Activated T-helper 1 cell treated with anti-CD3 and anti-CD28 coated beads, Interleukin-12 subunit alpha, Interleukin-12 subunit beta, Interleukin-2, Interleukin-4 antibody, amounts not matched to agents 30 ng/mL and 10 ng/mL and 1 ng/mL, durations not matched to agents 14 hours and 24 hours and 36 hours (primary cell): Measurements from ENCODE around the gene BTNL9. TPM values are rescaled to one million over a fixed set of nuclear protein-coding genes. Genes with fewer than 3 reads are reported as not detected.
"Not testable (repeated sequence)": the region's sequence is repeated elsewhere in the genome, so short reads cannot be mapped to it uniquely, and the experiment has no call there.

Source experiments
- DNase-seq: peaks from one replicate; pipeline ENCODE4 v3.0.0; 2021; ENCODE audit warnings: low spot score
- H3K27ac Mint-ChIP-seq: one replicate; pipeline ENCODE4 v1.8.0; 2021; ENCODE audit warnings: mild to moderate bottlenecking, mixed read lengths
- H3K27me3 Mint-ChIP-seq: one replicate; pipeline ENCODE4 v1.8.0; 2022; ENCODE audit warnings: mild to moderate bottlenecking, moderate library complexity, mixed read lengths; ENCODE audit not compliant: insufficient read depth
- H3K36me3 Mint-ChIP-seq: one replicate; pipeline ENCODE4 v1.8.0; 2021; ENCODE audit warnings: low read depth, mixed read lengths
- H3K4me1 Mint-ChIP-seq: one replicate; pipeline ENCODE4 v1.8.0; 2021; ENCODE audit warnings: low read depth, mixed read lengths
- H3K4me3 Mint-ChIP-seq: one replicate; pipeline ENCODE4 v1.8.0; 2021; ENCODE audit warnings: mild to moderate bottlenecking, moderate library complexity, mixed read lengths
- H3K9me3 Mint-ChIP-seq: one replicate; pipeline ENCODE4 v1.8.0; 2021; ENCODE audit warnings: mixed read lengths
- intact Hi-C: fragments of 100-400 bp; cut with micrococcal nuclease; formaldehyde crosslinking; loops from one replicate; pipeline ENCODE4 v1.15.1; 2024
- total RNA-seq: library from RNA; stranded (reverse); gene quantifications from 2 replicates; pipeline ENCODE4 v1.2.3, GENCODE V29; 2022

BTNL9 gene
- total RNA-seq, 1 donor from 2014 or later = not detected

DNA sequence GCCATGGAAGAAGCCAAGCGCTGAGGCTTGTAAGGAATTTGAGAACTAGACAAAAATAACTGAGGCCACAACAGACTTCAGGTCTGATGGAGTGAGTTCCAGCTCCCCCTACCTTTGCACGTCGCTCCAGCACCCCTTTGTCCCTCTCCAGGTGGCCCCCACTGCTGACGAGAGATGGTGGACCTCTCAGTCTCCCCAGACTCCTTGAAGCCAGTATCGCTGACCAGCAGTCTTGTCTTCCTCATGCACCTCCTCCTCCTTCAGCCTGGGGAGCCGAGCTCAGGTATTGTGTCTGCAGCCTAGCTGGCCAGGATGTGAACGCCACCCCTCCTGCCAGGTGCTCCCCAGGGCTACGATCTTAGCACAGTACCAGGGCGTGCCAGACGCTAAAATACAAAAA lies 5.2 kb downstream of the BTNL9 start:
- H3K36me3 Mint-ChIP-seq = no peaks in the 10 kb centered on the region
- intact Hi-C loops = no loop called here
- no peak overlapping the region for H3K4me3 Mint-ChIP-seq
- H3K4me1 Mint-ChIP-seq = no peaks in the 10 kb centered on the region
- no peak overlapping the region for H3K27ac Mint-ChIP-seq
- H3K27me3 Mint-ChIP-seq = peaks cover 6% of the 10 kb centered on the region
- no peak for DNase-seq
- H3K9me3 Mint-ChIP-seq = no peaks in the 10 kb centered on the region

DNA sequence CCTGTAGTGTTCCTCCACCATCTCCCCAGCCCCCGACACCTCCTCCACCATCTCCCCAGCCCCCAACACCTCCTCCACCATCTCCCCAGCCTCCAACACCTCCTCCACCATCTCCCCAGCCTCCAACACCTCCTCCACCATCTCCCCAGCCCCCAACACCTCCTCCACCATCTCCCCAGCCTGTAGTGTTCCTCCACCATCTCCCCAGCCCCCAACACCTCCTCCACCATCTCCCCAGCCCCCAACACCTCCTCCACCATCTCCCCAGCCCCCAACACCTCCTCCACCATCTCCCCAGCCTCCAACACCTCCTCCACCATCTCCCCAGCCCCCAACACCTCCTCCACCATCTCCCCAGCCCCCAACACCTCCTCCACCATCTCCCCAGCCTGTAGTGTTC lies 5.8 kb downstream of the BTNL9 start:
- intact Hi-C loops, DNase-seq, H3K4me1 Mint-ChIP-seq, H3K36me3 Mint-ChIP-seq, H3K9me3 Mint-ChIP-seq, H3K27ac Mint-ChIP-seq, H3K4me3 Mint-ChIP-seq: not testable (repeated sequence)
- H3K27me3 Mint-ChIP-seq = peaks cover 10% of the 10 kb centered on the region

DNA sequence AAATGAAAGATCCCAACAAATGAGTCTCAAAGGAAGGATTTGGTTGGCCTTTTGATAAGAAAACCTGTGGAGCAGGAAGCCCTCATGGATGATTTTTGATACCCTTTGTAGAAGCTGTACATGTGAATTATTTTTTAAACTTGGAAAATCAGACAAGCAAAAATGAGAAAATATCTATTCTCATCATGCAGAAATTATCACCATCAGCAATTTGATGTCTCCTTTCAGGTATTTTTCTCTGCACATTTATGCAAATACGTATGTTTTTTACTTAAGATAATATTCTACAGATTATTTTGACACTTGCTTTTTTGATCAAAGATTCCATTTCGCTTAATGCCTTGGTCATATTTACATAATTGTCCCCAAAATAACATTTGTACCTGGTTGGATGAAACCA lies 7.2 kb downstream of the BTNL9 start:
- Mint-ChIP-seq H3K4me1 (peaks cover 5% of the 10 kb centered on the region), H3K36me3 (no peaks in the 10 kb centered on the region), H3K9me3 (no peaks in the 10 kb centered on the region), H3K27me3 (peaks cover 22% of the 10 kb centered on the region), H3K4me3 (no peak overlapping the region), H3K27ac (no peak overlapping the region)
- intact Hi-C loops = no loop called here
- no peak for DNase-seq

DNA sequence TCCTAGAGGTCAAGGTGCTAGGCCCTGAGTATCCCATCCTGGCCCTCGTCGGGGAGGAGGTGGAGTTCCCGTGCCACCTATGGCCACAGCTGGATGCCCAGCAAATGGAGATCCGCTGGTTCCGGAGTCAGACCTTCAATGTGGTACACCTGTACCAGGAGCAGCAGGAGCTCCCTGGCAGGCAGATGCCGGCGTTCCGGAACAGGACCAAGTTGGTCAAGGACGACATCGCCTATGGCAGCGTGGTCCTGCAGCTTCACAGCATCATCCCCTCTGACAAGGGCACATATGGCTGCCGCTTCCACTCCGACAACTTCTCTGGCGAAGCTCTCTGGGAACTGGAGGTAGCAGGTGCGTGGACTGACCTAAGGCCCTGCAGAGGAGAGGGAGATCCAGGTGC lies 7.9 kb downstream of the BTNL9 start:
- DNase-seq = no peak
- peaks cover 6% of the 10 kb centered on the region for H3K4me1 Mint-ChIP-seq
- no peak overlapping the region for H3K4me3 Mint-ChIP-seq
- H3K36me3 Mint-ChIP-seq = no peaks in the 10 kb centered on the region
- peaks cover 24% of the 10 kb centered on the region for H3K27me3 Mint-ChIP-seq
- H3K27ac Mint-ChIP-seq = no peak overlapping the region
- intact Hi-C loops = no loop called here
- no peaks in the 10 kb centered on the region for H3K9me3 Mint-ChIP-seq

DNA sequence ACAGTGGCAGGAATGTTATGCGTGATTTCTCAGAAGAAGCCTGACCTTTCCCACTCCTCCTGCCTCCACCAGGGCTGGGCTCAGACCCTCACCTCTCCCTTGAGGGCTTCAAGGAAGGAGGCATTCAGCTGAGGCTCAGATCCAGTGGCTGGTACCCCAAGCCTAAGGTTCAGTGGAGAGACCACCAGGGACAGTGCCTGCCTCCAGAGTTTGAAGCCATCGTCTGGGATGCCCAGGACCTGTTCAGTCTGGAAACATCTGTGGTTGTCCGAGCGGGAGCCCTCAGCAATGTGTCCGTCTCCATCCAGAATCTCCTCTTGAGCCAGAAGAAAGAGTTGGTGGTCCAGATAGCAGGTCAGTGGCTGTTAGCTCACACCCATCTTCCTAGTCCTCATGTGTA lies 9.9 kb downstream of the BTNL9 start:
- no peak overlapping the region for H3K27ac Mint-ChIP-seq
- H3K36me3 Mint-ChIP-seq = no peaks in the 10 kb centered on the region
- H3K9me3 Mint-ChIP-seq = no peaks in the 10 kb centered on the region
- peaks cover 6% of the 10 kb centered on the region for H3K4me1 Mint-ChIP-seq
- intact Hi-C loops = loop anchor here (5.0 to 10.0 kb wide), 3 partner anchors 65 to 265 kb away; no protein-coding TSS in a partner anchor
- no peak overlapping the region for H3K4me3 Mint-ChIP-seq
- H3K27me3 Mint-ChIP-seq = peaks cover 38% of the 10 kb centered on the region
- DNase-seq = no peak

DNA sequence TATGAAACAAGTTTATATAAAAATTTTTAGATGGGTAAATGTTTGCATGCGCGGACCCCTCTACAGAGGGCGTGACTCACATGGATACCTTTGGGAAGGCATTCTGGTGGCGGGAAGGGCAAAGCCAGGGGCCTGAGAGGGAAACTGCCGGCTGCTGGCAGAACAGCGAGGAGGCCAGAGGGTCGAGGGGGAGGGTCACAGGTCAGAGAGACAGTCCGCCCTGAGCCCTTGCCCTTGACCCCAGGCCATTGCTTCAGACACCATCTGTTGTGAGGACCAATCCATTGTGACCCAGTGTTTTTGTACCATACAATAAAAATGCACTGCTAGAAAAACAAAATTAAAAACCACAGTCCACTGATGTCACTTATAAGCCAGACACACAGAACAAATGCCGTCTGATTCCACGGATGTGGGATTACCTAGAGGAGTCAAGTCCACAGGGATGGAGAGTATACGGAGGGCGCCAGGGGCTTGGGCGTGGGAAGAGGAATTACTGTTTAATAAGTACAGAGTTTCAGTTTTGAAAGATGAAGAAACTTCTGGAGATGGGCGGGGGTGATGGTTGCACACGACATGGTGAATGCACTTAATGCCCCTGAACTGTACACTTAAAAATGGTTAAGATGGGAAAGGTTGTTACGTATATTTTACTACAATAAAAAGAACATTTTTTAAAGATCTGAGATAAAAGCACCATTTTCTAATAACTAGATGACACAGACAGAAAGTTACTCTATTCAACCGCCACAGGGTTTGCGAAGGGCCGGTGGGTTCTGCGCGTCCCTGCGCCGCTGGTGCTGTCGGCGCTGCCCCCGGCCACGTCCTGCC lies 12.0 kb downstream of the BTNL9 start:
- Mint-ChIP-seq H3K36me3 (no peaks in the 10 kb centered on the region), H3K9me3 (no peaks in the 10 kb centered on the region), H3K4me3 (peak overlapping the region; percentile 72), H3K27me3 (peaks cover 56% of the 10 kb centered on the region), H3K4me1 (peaks cover 6% of the 10 kb centered on the region), H3K27ac (no peak overlapping the region)
- intact Hi-C loops = loop anchor here (5.0 to 10.0 kb wide), 3 partner anchors 63 to 267 kb away; no protein-coding TSS in a partner anchor
- DNase-seq = no peak

DNA sequence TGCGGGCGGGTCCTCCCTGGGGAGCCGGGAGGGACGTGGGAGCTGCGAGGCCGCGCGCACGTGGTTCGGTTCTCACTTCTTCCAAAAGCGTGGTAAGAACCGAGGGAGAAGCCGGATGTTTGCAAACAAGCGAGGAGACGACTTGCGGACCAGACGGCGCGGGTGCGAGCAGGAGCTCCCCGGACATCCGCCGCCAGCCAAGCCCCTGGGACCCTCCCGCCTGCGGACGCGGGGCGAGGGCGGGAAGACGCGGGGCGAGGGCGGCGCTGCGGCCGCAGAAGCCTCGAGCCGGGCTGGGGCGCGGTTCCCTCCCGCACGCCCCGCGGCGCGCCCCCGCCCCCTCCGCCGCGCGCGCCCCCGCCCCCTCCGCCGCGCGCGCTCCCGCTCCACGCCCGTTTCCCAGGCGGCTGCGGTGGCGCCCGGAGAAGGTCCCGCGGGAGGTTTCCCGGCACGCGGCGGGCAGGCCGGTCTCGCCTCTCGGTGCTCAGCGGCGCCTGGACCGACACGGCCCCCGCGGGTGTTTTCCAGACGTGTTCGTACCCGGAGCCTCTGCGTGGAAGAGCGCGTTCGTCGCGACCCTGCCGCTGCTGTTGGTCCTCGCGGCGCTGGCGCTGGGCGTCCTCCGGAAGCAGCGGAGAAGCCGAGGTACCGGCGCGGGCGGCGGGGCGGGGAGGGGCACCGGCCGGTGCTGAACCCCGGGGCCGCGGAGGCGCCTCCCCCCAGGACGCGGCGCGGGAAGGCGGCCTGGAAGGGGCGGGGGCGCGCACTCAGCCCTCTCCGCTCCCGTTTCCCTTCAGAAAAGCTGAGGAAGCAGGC lies 12.8 kb downstream of the BTNL9 start:
- no peak for DNase-seq
- Mint-ChIP-seq H3K36me3 (no peaks in the 10 kb centered on the region), H3K4me1 (peaks cover 6% of the 10 kb centered on the region), H3K27me3 (peaks cover 63% of the 10 kb centered on the region), H3K27ac (no peak overlapping the region), H3K4me3 (peak overlapping the region; percentile 72), H3K9me3 (no peaks in the 10 kb centered on the region)
- intact Hi-C loops = loop anchor here (5.0 to 10.0 kb wide), 3 partner anchors 62 to 268 kb away; no protein-coding TSS in a partner anchor

DNA sequence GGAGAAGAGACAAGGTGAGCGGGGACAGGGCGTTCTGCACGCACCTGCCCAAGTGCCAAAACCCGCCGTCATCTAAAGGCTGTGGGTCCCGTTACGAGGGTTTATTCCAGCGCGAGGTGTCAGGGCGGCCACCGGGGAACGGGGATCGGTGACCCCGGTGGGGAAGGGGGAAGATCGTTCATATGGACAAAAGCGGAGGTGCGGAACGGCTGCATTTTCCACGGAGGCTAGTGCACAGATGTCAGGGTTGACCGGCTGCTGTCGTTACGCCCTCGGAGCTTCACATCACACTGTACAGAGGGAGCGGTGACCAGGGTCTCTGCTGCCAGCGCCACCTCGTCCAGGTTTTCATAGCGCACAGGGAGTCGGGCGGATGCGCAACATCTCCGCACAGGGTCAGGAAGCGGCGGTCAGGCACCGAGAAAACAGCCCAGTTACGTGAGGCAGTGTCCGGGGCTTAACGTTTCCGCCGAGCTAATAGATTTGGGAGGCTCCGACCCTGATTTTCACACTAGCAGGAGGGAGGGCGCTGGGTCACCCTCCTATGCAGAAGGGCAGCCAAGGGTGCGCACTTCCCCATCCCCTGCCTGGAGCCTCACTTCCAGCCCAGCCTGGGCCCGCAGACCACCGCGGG lies 13.5 kb downstream of the BTNL9 start:
- H3K4me1 Mint-ChIP-seq = peaks cover 6% of the 10 kb centered on the region
- no peaks in the 10 kb centered on the region for H3K9me3 Mint-ChIP-seq
- intact Hi-C loops = loop anchor here (5.0 to 10.0 kb wide), 3 partner anchors 61 to 269 kb away; no protein-coding TSS in a partner anchor
- no peaks in the 10 kb centered on the region for H3K36me3 Mint-ChIP-seq
- peaks cover 68% of the 10 kb centered on the region for H3K27me3 Mint-ChIP-seq
- DNase-seq = no peak
- H3K4me3 Mint-ChIP-seq = peak overlapping the region; percentile 66
- no peak overlapping the region for H3K27ac Mint-ChIP-seq

DNA sequence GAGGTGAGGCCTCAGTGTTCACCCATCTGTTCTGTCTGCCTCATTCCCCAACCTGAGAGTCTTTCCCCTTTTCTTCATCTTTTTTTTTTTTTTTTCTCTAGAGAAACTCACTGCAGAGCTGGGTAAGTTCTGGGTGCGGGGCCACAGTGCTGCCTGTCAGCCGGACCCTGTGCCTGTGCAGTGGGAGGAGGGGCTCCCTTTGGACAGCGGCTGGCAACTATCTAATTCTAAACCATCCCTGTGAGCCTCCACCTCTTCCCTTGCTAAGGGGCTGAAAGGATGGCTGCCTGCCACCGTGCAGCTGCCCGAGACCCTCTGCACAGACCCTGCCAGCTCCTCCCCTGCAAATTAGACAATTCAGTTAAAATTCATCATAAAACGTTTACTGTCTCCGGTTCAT lies 14.1 kb downstream of the BTNL9 start:
- intact Hi-C loops = loop anchor here (5.0 to 10.0 kb wide), 3 partner anchors 61 to 269 kb away; no protein-coding TSS in a partner anchor
- Mint-ChIP-seq H3K36me3 (no peaks in the 10 kb centered on the region), H3K4me3 (peak overlapping the region; percentile 46), H3K4me1 (peaks cover 6% of the 10 kb centered on the region), H3K9me3 (no peaks in the 10 kb centered on the region), H3K27ac (no peak overlapping the region), H3K27me3 (peaks cover 73% of the 10 kb centered on the region)
- DNase-seq = no peak

DNA sequence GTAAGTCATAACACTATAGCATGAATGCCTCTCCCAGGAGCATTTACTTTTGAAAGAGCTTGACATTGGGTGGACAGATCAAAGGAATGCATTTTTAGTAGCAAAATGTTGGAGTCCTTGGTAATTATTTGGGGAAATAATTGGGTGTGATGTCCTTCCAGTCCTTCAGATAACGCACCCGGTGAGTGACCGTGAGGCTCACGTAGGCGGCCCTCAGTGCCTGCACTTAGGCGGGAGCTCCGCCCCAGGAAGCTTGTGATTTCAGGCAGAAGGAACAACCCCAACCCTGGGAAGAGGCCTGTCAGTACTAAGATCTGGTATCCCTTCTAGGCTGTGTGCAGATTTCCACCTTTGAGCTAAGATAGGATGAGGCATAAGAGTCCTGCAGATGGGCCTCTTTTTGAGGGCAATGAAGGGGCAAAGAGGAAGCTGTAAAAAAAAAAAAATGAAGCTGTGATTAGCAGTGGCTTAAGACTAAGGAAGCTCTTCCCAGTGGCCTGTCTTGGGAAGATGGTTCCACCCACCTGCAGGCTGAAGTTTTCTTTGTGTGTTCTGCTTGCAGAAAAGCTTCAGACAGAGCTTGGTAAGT lies 14.9 kb downstream of the BTNL9 start:
- Mint-ChIP-seq H3K27me3 (peaks cover 78% of the 10 kb centered on the region), H3K27ac (no peak overlapping the region), H3K36me3 (no peaks in the 10 kb centered on the region), H3K9me3 (no peaks in the 10 kb centered on the region), H3K4me3 (peak overlapping the region; percentile 46), H3K4me1 (peaks cover 6% of the 10 kb centered on the region)
- intact Hi-C loops = loop anchor here (5.0 to 10.0 kb wide), 3 partner anchors 60 to 270 kb away; no protein-coding TSS in a partner anchor
- DNase-seq = no peak

DNA sequence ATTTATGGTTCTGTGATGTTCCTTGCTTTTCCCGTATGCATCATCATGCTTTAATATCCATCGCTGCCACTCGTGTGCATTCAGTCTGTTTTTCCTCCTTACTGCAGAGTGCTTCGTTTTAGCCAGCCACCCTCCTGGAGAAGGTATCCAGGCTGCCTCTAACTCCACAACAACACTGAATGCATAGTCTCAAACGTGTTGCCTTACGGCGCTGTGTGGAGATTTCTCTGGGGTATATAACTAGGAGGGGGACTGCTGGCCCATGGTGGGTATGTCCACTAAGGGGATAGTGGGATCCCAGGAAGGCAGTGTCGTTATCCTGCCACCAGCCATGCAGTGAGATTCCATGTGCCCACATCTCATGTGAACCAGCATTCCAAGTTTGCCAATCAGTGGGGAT lies 16.4 kb downstream of the BTNL9 start:
- peaks cover 6% of the 10 kb centered on the region for H3K4me1 Mint-ChIP-seq
- intact Hi-C loops = loop anchor here (10.0 kb wide), 2 partner anchors 58 to 272 kb away; no protein-coding TSS in a partner anchor
- H3K9me3 Mint-ChIP-seq = no peaks in the 10 kb centered on the region
- no peak for DNase-seq
- H3K36me3 Mint-ChIP-seq = no peaks in the 10 kb centered on the region
- H3K27ac Mint-ChIP-seq = no peak overlapping the region
- H3K4me3 Mint-ChIP-seq = no peak overlapping the region
- H3K27me3 Mint-ChIP-seq = peaks cover 84% of the 10 kb centered on the region

DNA sequence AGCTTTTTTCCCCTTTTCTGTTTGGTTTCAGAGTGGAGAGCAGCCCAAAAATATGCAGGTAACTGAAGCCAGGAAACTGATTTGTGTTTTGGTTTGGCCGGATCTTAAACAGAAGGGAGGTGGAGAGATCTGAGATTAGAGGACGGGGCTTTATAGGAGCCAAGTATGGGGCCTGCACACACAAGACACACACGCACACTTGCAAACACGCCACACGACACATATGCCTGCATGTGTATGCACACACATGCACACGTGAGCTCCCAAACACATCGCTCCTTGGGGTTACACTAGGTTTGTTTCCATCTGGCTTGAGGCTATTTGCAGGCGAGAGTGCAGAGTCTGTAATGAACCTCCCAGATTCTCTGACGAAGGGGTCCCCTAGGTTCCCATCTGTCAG lies 18.3 kb downstream of the BTNL9 start:
- Mint-ChIP-seq H3K36me3 (no peaks in the 10 kb centered on the region), H3K4me3 (no peak overlapping the region), H3K27ac (no peak overlapping the region), H3K27me3 (peaks cover 87% of the 10 kb centered on the region), H3K9me3 (no peaks in the 10 kb centered on the region), H3K4me1 (no peaks in the 10 kb centered on the region)
- intact Hi-C loops = loop anchor here (10.0 kb wide), 2 partner anchors 56 to 274 kb away; no protein-coding TSS in a partner anchor
- DNase-seq = no peak
